NT2/D1 (cell line): ENCODE results near the gene PLCB4.

Experiments
- YY1 ChIP-seq: IDR thresholded peaks from 2 replicates; pipeline ENCODE4 v1.6.1; 2011; ENCODE audit not compliant: insufficient read length, insufficient read depth
- ZNF274 ChIP-seq: IDR thresholded peaks from 2 replicates; pipeline ENCODE4 v1.6.1; 2011; ENCODE audit warnings: mild to moderate bottlenecking, low read depth, low read length

- no peak for TF ChIP-seq YY1
- no peak for TF ChIP-seq ZNF274
Measured at GRCh38 chr20:9196110-9196509, 127.2 kb downstream of the PLCB4 start.
